ENCODE data around the gene WHRN. TPM values are rescaled to one million over a fixed set of nuclear protein-coding genes. Genes with fewer than 3 reads are reported as not detected.

WHRN gene
- total RNA-seq, 1 experiment from 2014 or later = 19.8 TPM

- H3K36me3 ChIP-seq (ENCODE audit: low read depth) = no peaks in the 10 kb centered on the region
- H3K9me3 ChIP-seq (ENCODE audit: insufficient read depth, low read depth) = no peaks in the 10 kb centered on the region
- H3K79me2 ChIP-seq (ENCODE audit: low read depth) = no peaks in the 10 kb centered on the region
- H3K4me3 ChIP-seq = no peak overlapping the region
- CTCF ChIA-PET = no interaction called here
- no peak for DNase-seq
- H3K4me1 ChIP-seq (replicated peaks; ENCODE audit: insufficient read depth) = peaks cover 18% of the 10 kb centered on the region
- no peak overlapping the region for H3K27ac ChIP-seq
- POLR2A ChIA-PET (ENCODE audit: unreplicated experiment) = interaction anchor here (0.6 kb wide), 2 partner anchors 9 to 1565 kb away, joined by 3 to 4 read pairs; no protein-coding TSS in a partner anchor
- no peak overlapping the region for H2AFZ ChIP-seq
- intact Hi-C loops (cut with micrococcal nuclease; ENCODE audit: unreplicated experiment) = loop anchor here (5.0 kb wide), 1 partner anchor 47 kb away; no protein-coding TSS in a partner anchor
- no peaks in the 10 kb centered on the region for H3K27me3 ChIP-seq (ENCODE audit: insufficient read depth, low read depth)
- no TSS peak for BruUV-seq (replicated peaks)
- H3F3A ChIP-seq (ENCODE audit: insufficient read depth, low read depth) = peaks cover 18% of the 10 kb centered on the region; the same call in 1 of the 2 replicates
- H3K9me2 ChIP-seq (ENCODE audit: insufficient read depth) = no peaks in the 10 kb centered on the region
- H4K20me1 ChIP-seq (ENCODE audit: insufficient read depth) = 0 out of 2 replicates have a peak, but pooled peaks cover 4% of the 10 kb centered on the region
- TF ChIP-seq EZH2 (IDR thresholded peaks at IDR 0.05; ENCODE audit: low read depth) = no peak
- TF ChIP-seq, protein P1, sequence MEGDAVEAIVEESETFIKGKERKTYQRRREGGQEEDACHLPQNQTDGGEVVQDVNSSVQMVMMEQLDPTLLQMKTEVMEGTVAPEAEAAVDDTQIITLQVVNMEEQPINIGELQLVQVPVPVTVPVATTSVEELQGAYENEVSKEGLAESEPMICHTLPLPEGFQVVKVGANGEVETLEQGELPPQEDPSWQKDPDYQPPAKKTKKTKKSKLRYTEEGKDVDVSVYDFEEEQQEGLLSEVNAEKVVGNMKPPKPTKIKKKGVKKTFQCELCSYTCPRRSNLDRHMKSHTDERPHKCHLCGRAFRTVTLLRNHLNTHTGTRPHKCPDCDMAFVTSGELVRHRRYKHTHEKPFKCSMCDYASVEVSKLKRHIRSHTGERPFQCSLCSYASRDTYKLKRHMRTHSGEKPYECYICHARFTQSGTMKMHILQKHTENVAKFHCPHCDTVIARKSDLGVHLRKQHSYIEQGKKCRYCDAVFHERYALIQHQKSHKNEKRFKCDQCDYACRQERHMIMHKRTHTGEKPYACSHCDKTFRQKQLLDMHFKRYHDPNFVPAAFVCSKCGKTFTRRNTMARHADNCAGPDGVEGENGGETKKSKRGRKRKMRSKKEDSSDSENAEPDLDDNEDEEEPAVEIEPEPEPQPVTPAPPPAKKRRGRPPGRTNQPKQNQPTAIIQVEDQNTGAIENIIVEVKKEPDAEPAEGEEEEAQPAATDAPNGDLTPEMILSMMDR (conservative IDR thresholded peaks at IDR 0.05) = no peak
- no peak overlapping the region for H3K4me2 ChIP-seq
Measured at GRCh38 chr9:114394523-114395333, 110.5 kb downstream of the WHRN start.

GRCh38 chr9:114392749-114393112 is 112.5 kb downstream of the WHRN start:
- H4K20me1 ChIP-seq (ENCODE audit: insufficient read depth) = 0 out of 2 replicates have a peak, but pooled peaks cover 4% of the 10 kb centered on the region
- H3K4me3 ChIP-seq = no peak overlapping the region
- H3K9me3 ChIP-seq (ENCODE audit: insufficient read depth, low read depth) = no peaks in the 10 kb centered on the region
- peaks cover 18% of the 10 kb centered on the region; the same call in 1 of the 2 replicates for H3F3A ChIP-seq (ENCODE audit: insufficient read depth, low read depth)
- TF ChIP-seq EZH2 (IDR thresholded peaks at IDR 0.05; ENCODE audit: low read depth) = no peak
- TF ChIP-seq, protein P1 (conservative IDR thresholded peaks at IDR 0.05) = no peak
- BruUV-seq (replicated peaks) = no TSS peak
- peak overlapping the region; percentile 25; the same call in 1 of the 2 replicates for H3K4me2 ChIP-seq
- no peaks in the 10 kb centered on the region for H3K79me2 ChIP-seq (ENCODE audit: low read depth)
- no peaks in the 10 kb centered on the region for H3K36me3 ChIP-seq (ENCODE audit: low read depth)
- 0 out of 2 replicates have a peak overlapping the region, but pooled peaks have one; percentile 13 for H3K27ac ChIP-seq
- no peak overlapping the region for H2AFZ ChIP-seq
- no peaks in the 10 kb centered on the region for H3K27me3 ChIP-seq (ENCODE audit: insufficient read depth, low read depth)
- peaks cover 18% of the 10 kb centered on the region for H3K4me1 ChIP-seq (replicated peaks; ENCODE audit: insufficient read depth)
- no peaks in the 10 kb centered on the region for H3K9me2 ChIP-seq (ENCODE audit: insufficient read depth)
- intact Hi-C loops (cut with micrococcal nuclease; ENCODE audit: unreplicated experiment) = no loop called here
- POLR2A ChIA-PET (ENCODE audit: unreplicated experiment) = interaction anchor here (0.6 kb wide), 1 partner anchor 630 kb away, joined by 5 read pairs; no protein-coding TSS in a partner anchor
- DNase-seq = peak in 1 of 2 experiments; percentile 60
- CTCF ChIA-PET = interaction anchor here (0.7 kb wide), 1 partner anchor 20 kb away, joined by 6 read pairs; no protein-coding TSS in a partner anchor

DNA sequence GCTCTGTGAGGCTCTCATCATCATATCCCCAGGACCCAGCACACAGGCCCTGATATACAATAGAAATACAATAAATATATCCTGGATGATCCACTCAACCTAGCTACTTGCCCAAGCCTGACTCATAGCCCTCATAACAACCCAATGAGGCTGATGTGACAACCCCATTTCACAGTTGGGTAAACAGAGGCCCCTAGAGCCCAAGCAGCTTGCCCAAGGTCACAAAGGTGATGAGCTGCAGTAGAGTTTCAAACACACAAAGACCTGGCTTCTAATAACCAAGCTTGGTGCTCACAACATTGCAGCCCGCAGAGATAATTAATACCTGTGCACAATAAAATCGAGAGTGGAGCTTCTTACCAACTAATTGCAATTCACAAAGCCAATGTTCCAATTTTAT is 114.3 kb downstream of the WHRN start:
- Histone ChIP-seq H2AFZ (no peak overlapping the region), H3K9me3 (ENCODE audit: insufficient read depth, low read depth) (no peaks in the 10 kb centered on the region), H3K27me3 (ENCODE audit: insufficient read depth, low read depth) (no peaks in the 10 kb centered on the region), H3K4me1 (replicated peaks; ENCODE audit: insufficient read depth) (peaks cover 13% of the 10 kb centered on the region), H3K27ac (no peak overlapping the region), H3K4me2 (no peak overlapping the region), H3F3A (ENCODE audit: insufficient read depth, low read depth) (peaks cover 12% of the 10 kb centered on the region; the same call in 1 of the 2 replicates), H3K9me2 (ENCODE audit: insufficient read depth) (no peaks in the 10 kb centered on the region), H3K79me2 (ENCODE audit: low read depth) (no peaks in the 10 kb centered on the region), H3K36me3 (ENCODE audit: low read depth) (no peaks in the 10 kb centered on the region), H4K20me1 (ENCODE audit: insufficient read depth) (0 out of 2 replicates have a peak, but pooled peaks cover 4% of the 10 kb centered on the region), H3K4me3 (no peak overlapping the region)
- no peak for TF ChIP-seq EZH2 (IDR thresholded peaks at IDR 0.05; ENCODE audit: low read depth)
- TF ChIP-seq, protein P1 (conservative IDR thresholded peaks at IDR 0.05) = no peak
- no TSS peak for BruUV-seq (replicated peaks)
- DNase-seq = no peak
- CTCF ChIA-PET = no interaction called here
- POLR2A ChIA-PET (ENCODE audit: unreplicated experiment) = no interaction called here
- intact Hi-C loops (cut with micrococcal nuclease; ENCODE audit: unreplicated experiment) = no loop called here

Data from PC-9 (cell line).